HepG2 (cell line): ENCODE results near the gene GPN1. TPM values are rescaled to one million over a fixed set of nuclear protein-coding genes. Genes with fewer than 3 reads are reported as not detected.

Experiments used
- BCL3 ChIP-seq: sonication (generic); formaldehyde crosslinking; IDR thresholded peaks from 2 replicates; pipeline ENCODE4 v1.5.1; 2020; ENCODE audit warnings: mild to moderate bottlenecking, missing genetic modification reagents, moderate library complexity
- CBX2 ChIP-seq, 2 experiments: fragments of 200-600 bp in 1 of 2; sonication (generic); formaldehyde crosslinking in 1 of 2; IDR thresholded peaks; 2 replicates each; pipeline versions ENCODE4 v1.7.0 to v1.8.1; 2018 to 2022; ENCODE audit warnings: low read depth in 2 of 2, low read length in 1 of 2, mild to moderate bottlenecking in 1 of 2, missing genetic modification reagents in 1 of 2
- DR1 ChIP-seq: sonication (generic); formaldehyde crosslinking; IDR thresholded peaks from 2 replicates; pipeline ENCODE4 v1.8.0; 2021; ENCODE audit warnings: mild to moderate bottlenecking, missing genetic modification reagents, inconsistent platforms
- ELF1 ChIP-seq: sonication (generic); formaldehyde crosslinking; IDR thresholded peaks from 2 replicates; pipeline ENCODE4 v1.4.0; 2020; ENCODE audit warnings: missing genetic modification reagents
- GMEB2 ChIP-seq: IDR thresholded peaks from 2 replicates; pipeline ENCODE4 v1.6.1; 2016; ENCODE audit warnings: missing biosample characterization, missing genetic modification reagents, low read depth
- HINFP ChIP-seq: sonication (generic); formaldehyde crosslinking; IDR thresholded peaks from 2 replicates; pipeline ENCODE4 v1.4.0; 2020; ENCODE audit warnings: low read depth, mild to moderate bottlenecking, missing genetic modification reagents
- HOXA3 ChIP-seq: sonication (generic); formaldehyde crosslinking; IDR thresholded peaks from 2 replicates; pipeline ENCODE4 v1.5.0; 2020; ENCODE audit warnings: missing genetic modification reagents
- MED8 ChIP-seq: sonication (generic); formaldehyde crosslinking; IDR thresholded peaks from 2 replicates; pipeline ENCODE4 v1.8.1; 2023; ENCODE audit warnings: mild to moderate bottlenecking, missing genetic modification reagents; ENCODE audit not compliant: insufficient replicate concordance
- RFX5 ChIP-seq: IDR thresholded peaks from 2 replicates; pipeline ENCODE4 v1.6.1; 2011; ENCODE audit warnings: low read depth, low read length, improper control_type of control experiment
- SAFB2 ChIP-seq: sonication (generic); formaldehyde crosslinking; IDR thresholded peaks from 2 replicates; pipeline ENCODE4 v1.5.1; 2020; ENCODE audit warnings: missing genetic modification reagents, low read depth, mild to moderate bottlenecking, borderline replicate concordance
- SKI ChIP-seq: fragments of 450-650 bp; IDR thresholded peaks from one replicate; pipeline ENCODE4 v1.6.1; 2018; ENCODE audit warnings: mild to moderate bottlenecking; ENCODE audit not compliant: partially characterized antibody
- SNAPC2 ChIP-seq: sonication (generic); formaldehyde crosslinking; IDR thresholded peaks from 2 replicates; pipeline ENCODE4 v1.8.1; 2022; ENCODE audit warnings: mild to moderate bottlenecking, missing genetic modification reagents
- ZBTB37 ChIP-seq: sonication (generic); formaldehyde crosslinking; IDR thresholded peaks from 2 replicates; pipeline ENCODE4 v1.4.0; 2020; ENCODE audit warnings: mild to moderate bottlenecking, missing genetic modification reagents
- ZFAT ChIP-seq: sonication (generic); formaldehyde crosslinking; conservative IDR thresholded peaks from 2 replicates; pipeline ENCODE4 v1.8.1; 2023; ENCODE audit warnings: missing genetic modification reagents, inconsistent platforms
- ZNF20 ChIP-seq: sonication (generic); formaldehyde crosslinking; IDR thresholded peaks from 2 replicates; pipeline ENCODE4 v1.4.0; 2020; ENCODE audit warnings: mild to moderate bottlenecking, moderate library complexity, missing genetic modification reagents
- ZNF235 ChIP-seq: sonication (generic); formaldehyde crosslinking; IDR thresholded peaks from 2 replicates; pipeline ENCODE4 v1.8.1; 2023; ENCODE audit warnings: mild to moderate bottlenecking, missing genetic modification reagents, borderline replicate concordance
- ZNF362 ChIP-seq: sonication (generic); formaldehyde crosslinking; IDR thresholded peaks from 2 replicates; pipeline ENCODE4 v1.4.0; 2020; ENCODE audit warnings: missing genetic modification reagents, mild to moderate bottlenecking, borderline replicate concordance
- ZNF770 ChIP-seq: sonication (generic); formaldehyde crosslinking; IDR thresholded peaks from 2 replicates; pipeline ENCODE4 v1.5.0; 2020; ENCODE audit warnings: mild to moderate bottlenecking, missing genetic modification reagents
- polyA plus RNA-seq, 8 experiments: library from polyadenylated mRNA; depleted of rRNA in 3 of 8; stranded (reverse) in 7 of 8; unstranded in 1 of 8; fragments of >200 nt; fragmentation: Illumina TruSeq in 4 of 8; extraction: Trizol in 4 of 8; gene quantifications; 2 replicates each; pipeline versions ENCODE4 v1.2.1 to v1.2.3, GENCODE V29; 2011 to 2016; ENCODE audit warnings: low read depth in 4 of 8, missing spikeins in 1 of 8, mixed read lengths in 1 of 8; ENCODE audit not compliant: insufficient read depth in 1 of 8
- total RNA-seq, 5 experiments: library from RNA; depleted of rRNA; stranded (reverse); fragments of >200 nt; fragmentation: Illumina TruSeq; extraction: Trizol; gene quantifications; 2 replicates each; pipeline ENCODE4 v1.2.3, GENCODE V29; 2016; ENCODE audit warnings: low read depth in 1 of 5

Gene GPN1
- total and polyA plus RNA-seq, 2 of the 13 experiments (the other 11 are each of a cell fraction or from before 2014, with no cell fraction given): 54.5 to 62.7 TPM

GRCh38 chr2:27628767-27629709 is at the start of gene GPN1, which contains the start of gene CCDC121 (continued):
- TF ChIP-seq HINFP (CRISPR knock-in tag) (peak; percentile 95; the same call in 1 of the 2 replicates), HOXA3 (CRISPR knock-in tag) (peak; percentile 94), SNAPC2 (CRISPR knock-in tag) (no peak; the same call in 1 of the 2 replicates), BCL3 (CRISPR knock-in tag) (peak; percentile 92), ZNF20 (no peak), ZNF770 (CRISPR knock-in tag) (0 out of 2 replicates have a peak, but pooled peaks have one; percentile 28), SAFB2 (CRISPR knock-in tag) (no peak), ZFAT (CRISPR knock-in tag) (no peak), ELF1 (CRISPR knock-in tag) (peak; percentile 89), MED8 (peak; percentile 98), CBX2 (IDR thresholded peaks at IDR 0.05; ENCODE audit: low read depth, low read length) (no peak), CBX2 (CRISPR knock-in tag; IDR thresholded peaks at IDR 0.05; ENCODE audit: low read depth) (no peak), DR1 (CRISPR knock-in tag) (peak; percentile 80), ZBTB37 (peak; percentile 50; the same call in 1 of the 2 replicates), RFX5 (no peak), ZNF235 (CRISPR knock-in tag) (no peak), ZNF362 (CRISPR knock-in tag) (peak; percentile 29; the same call in 1 of the 2 replicates), GMEB2 (no peak), SKI (peak; percentile 33)
